Activated naive CD8-positive, alpha-beta T cell treated with anti-CD3 and anti-CD28 coated beads, Interleukin-2, amount 50 U/mL, for 16 hours (primary cell): Measurements from ENCODE around the gene NOTUM.
"Not testable (repeated sequence)": the region's sequence is repeated elsewhere in the genome, so short reads cannot be mapped to it uniquely, and the experiment has no call there.

ENCODE experiments used
- DNase-seq: peaks from one replicate; pipeline ENCODE4 v3.0.0-alpha.2; 2020; ENCODE audit warnings: low read depth, low spot score

NOTUM gene

DNA sequence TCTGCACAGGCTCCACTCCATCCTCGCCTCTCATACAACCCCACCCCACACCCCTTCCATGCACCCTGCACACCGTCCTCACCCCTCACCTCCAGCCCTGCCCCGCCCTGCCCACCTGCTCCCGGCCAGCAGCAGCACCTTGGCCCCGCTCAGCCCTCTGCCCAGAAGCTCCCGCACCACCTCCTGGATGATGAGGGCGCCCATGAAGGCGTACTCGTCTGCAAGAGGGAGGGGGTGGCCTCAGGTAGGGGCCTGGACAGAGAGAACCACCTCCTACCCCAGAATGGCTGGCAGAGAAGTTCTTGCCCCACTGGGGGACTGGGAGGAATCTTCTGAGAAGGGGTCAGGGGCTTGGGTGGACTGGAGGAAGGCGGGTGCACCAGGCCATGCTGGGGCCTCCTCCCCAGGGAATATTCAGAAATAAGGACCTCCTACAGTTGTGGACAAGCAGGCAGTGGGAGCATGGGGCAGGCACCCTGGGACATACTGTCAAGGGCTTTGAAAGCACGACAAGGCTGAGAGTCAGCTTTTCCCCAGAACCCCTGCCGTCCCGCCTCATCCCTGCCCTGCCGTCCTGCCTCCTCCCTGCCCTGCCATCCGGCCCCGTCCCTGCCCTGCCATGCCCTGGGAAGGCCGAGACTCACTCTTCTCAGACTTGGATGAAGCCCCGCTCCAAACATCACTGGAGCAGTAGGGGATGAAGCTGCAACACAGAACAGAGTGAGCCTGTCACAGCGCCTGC, 3.1 kb downstream of the NOTUM start:
- no peak for DNase-seq

DNA sequence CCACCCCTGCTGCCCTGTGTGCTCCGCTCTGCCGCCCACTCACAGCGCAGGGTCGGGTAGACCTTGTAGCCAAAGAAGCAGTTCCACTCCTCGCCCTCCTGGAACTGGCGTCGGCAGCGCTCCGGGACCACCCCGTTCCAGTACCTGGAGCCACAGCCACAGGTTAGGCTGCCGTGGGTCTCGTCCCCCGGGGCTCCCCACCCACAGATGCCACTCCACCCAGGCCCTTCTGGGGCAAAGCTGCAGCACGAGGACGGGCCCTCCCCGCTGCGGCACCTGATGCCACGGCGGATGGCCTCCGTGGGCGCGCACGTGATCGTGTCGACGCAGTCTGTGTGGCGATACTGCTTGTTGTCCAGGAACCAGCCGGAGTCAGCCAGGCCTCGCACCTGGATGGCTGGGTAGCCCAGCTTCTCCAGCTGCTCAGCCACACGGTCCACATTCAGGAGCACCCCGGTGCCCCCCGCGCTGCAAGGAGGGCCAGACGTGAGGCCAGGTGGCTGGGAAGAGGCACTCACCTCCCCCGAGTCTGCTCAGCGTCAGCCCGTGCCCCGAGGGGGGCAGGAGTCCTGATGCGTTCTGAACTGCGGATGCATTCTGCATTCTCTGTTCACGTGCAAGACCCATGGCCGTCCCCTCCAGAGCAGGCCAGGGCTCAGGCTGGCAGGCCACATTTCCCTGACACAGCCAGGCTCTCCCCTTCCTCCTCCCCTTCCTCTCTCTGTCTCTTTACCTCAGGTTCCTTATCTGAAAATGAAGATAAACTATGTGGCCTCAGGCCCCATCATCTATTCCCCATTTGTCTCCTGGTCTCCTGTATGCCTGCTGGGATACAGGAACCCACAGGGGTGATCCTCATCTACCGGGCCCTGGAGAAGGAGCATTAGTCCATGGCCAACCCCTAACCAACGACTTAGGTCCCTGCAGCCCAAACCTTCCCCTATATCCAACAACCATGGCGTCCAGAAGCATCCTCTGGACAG, 4.1 kb downstream of the NOTUM start:
- no peak for DNase-seq

DNA sequence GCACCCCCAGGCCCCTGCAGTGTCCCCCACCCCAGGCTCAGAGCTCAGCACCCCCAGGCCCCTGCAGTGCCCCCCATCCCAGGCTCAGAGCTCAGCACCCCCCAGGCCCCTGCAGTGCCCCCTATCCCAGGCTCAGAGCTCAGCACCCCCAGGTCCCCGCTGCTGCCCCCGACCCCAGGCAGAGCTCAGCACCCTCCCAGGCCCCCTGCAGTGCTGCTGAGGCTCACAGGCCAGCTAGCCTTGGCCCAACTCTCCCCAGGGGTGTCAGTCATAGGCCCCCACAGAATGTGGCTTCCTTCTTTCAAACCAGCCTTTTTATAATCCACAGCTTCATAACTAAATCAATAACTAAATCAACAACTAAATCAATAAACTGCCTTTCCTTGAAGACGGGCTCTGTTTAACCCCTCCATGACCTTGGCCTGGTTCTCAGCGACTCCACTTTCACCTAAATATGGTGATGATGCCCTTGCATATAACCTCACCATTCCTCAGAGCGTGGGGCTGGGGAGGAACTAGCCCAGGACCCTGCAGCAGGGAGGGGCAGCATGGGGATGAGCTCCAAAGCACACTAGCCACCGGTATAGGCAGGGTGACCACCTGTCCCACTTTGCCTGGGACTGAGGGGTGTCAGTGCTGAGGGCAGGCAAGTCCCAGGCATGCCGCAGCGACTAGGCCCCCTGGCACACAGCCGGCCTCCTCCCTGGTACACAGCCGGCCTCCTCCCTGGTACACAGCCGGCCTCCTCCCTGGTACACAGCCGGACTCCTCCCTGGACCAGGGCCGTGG, 5.0 kb downstream of the NOTUM start:
- no peak for DNase-seq

GRCh38 chr17:81955058-81955681, 5.8 kb downstream of the NOTUM start:
- DNase-seq: no peak

GRCh38 chr17:81954131-81955057, 6.6 kb downstream of the NOTUM start:
- DNase-seq: no peak

GRCh38 chr17:81953443-81953842, 7.5 kb downstream of the NOTUM start:
- not testable (repeated sequence) for DNase-seq

DNA sequence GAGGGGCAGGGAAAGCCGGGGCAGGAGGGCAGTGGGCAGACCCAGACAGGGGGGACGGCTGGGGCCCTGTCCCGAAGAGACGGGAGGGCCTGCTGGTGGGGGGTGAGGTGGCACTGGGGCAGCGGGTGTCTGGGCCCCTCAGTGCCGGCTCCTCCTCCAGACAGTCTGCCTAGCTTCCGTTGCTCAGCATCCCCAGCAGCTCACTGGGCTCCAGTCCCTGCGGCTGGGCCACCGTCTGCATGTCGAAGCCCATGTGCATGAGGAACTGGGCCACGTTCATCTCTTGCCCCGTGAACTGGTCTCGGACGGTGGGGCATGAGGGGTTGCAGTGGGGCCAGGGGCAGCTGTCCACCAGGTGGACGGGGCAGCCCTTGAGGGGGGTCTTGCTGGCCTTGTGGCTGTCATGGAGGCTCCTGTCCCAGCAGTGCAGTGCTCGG, 8.2 kb downstream of the NOTUM start:
- DNase-seq: no peak

DNA sequence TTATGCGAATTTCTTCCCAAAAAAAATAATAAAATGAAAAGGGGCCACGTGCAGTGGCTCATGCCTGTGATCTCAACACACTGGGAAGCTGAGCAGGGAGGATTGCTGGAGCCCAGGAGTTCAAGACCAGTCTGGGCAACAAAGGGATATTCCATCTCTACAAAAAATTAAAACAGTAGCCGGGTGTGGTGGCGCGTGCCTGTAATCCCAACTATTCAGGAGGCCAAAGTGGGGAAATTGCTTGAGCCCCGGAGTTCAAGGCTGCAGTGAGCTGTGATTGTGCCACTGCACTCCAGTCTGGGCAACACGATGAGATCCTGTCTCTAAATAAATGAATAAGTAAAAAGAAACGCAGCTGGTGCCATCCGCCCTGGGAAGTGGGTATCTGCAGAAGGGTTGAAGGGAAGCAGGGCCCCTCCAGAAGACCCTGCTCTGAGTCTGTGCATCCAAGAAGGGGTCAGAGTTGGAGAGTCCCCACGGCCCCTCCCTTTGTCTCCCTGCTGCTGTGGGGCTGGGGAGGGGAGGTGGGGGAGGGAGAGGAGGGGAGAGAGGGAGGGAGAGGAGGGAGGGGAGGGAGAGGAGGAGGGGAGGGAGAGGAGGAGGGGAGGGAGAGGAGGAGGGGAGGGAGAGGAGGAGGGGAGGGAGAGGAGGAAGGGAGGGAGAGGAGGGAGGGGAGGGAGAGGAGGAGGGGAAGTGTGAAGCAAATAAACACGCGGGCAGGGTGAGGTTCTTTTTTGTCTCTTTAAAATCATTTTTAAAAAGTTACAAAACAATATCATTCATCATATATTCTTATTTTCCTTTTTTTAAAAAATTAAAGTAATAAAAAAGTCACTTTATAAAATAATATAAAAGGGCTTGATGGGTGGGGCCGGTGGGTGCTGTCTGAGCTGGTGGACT, 9.0 kb downstream of the NOTUM start:
- no peak for DNase-seq

DNA sequence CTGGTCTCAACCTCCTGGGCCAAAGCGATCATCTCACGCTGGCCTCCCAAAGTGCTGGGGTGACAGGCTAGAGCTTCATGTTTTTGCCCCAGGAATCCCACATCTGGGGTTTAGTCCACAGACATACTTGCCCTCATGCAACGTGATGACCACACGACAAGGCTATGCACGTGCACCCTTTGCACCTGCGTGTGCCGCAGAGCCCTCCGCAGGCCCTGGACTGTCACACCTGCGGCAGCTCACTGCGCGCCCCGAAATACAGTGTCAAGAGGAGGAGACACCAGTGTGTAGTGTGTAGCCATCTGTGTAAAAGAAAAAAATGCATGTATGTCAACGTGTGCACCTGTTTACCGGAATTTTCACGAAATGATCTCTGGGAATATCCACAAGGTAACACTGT, 10.5 kb downstream of the NOTUM start:
- DNase-seq: no peak

GRCh38 chr17:81948635-81949378, 12.2 kb downstream of the NOTUM start:
- DNase-seq: no peak

- DNase-seq: no peak
Observed at GRCh38 chr17:81947189-81947588, 13.8 kb downstream of the NOTUM start, which contains the start of gene MYADML2. MYADML2 (minus strand) TSS chr17:81947233; CDS start chr17:81941741, 5,492 bp downstream.

DNA sequence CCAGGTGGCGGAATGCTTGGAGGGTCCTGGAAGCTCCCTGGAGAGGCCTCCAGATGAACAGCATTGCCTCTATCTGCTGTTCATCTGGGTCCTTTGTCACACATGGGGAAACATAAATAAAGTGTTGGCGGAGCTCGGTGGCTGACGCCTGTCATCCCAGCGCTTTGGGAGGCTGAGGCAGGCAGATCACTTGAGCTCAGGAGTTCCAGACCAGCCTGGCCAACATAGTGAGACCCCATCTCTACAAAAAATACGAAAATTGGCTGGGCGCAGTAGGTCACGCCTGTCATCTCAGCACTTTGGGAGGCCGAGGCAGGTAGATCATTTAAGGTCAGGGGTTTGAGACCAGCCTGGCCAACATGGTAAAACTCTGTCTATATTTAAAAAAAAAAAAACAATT, 16.1 kb downstream of the NOTUM start:
- no peak for DNase-seq

- DNase-seq: no peak
Observed at GRCh38 chr17:81942167-81942553, 18.8 kb downstream of the NOTUM start.

- no peak for DNase-seq
Observed at GRCh38 chr17:81941484-81942166, 19.4 kb downstream of the NOTUM start.

GRCh38 chr17:81940538-81941483, 20.2 kb downstream of the NOTUM start:
- DNase-seq: no peak

GRCh38 chr17:81939881-81940385, 21.1 kb downstream of the NOTUM start:
- DNase-seq: no peak
